CD8-positive, alpha-beta memory T cell (primary cell): ENCODE measurements around the gene RBMS3. TPM values are rescaled to one million over a fixed set of nuclear protein-coding genes. Genes with fewer than 3 reads are reported as not detected.

Source experiments
- CTCF ChIA-PET: fragments of 350-600 bp; sonication (Branson Sonifier 250); formaldehyde crosslinking; loops from one replicate; lab custom pipeline; 2021; ENCODE audit warnings: antibody characterized with exemption; lab: Charles Lee
- POLR2A ChIA-PET: fragments of 350-600 bp; sonication (Branson Sonifier 250); formaldehyde crosslinking; loops from one replicate; lab custom pipeline; 2021; ENCODE audit warnings: antibody characterized with exemption; lab: Charles Lee
- DNase-seq, 5 donors: peaks; one replicate each; pipeline versions ENCODE4 v3.0.0 to v3.0.0-alpha.2; 2020 to 2022; ENCODE audit warnings: mixed read lengths in 1 of 5
- H3K27ac ChIP-seq: one replicate; pipeline ENCODE4 v1.7.0; 2013; ENCODE audit warnings: low read depth, mild to moderate bottlenecking, low read length, moderate library complexity
- H3K27me3 ChIP-seq: 2 replicates; pipeline ENCODE4 v1.7.0; 2013; ENCODE audit warnings: low read length, mild to moderate bottlenecking; ENCODE audit not compliant: insufficient read depth, poor library complexity, severe bottlenecking
- H3K36me3 ChIP-seq: 2 replicates; pipeline ENCODE4 v1.7.0; 2013; ENCODE audit warnings: mild to moderate bottlenecking, low read length, moderate library complexity; ENCODE audit not compliant: insufficient read depth
- H3K4me1 ChIP-seq: 2 replicates; pipeline ENCODE4 v1.7.0; 2013; ENCODE audit warnings: mild to moderate bottlenecking, low read length, moderate library complexity; ENCODE audit not compliant: insufficient read depth
- H3K4me3 ChIP-seq: 2 replicates; pipeline ENCODE4 v1.7.0; 2013; ENCODE audit warnings: mild to moderate bottlenecking, low read length
- H3K9me3 ChIP-seq: 2 replicates; pipeline ENCODE4 v1.7.0; 2013; ENCODE audit warnings: mild to moderate bottlenecking, low read length
- H3K27ac Mint-ChIP-seq, 8 donors: one replicate each; pipeline ENCODE4 v1.8.0; 2020 to 2021; ENCODE audit warnings: mixed read lengths in 8 of 8, mild to moderate bottlenecking in 6 of 8, inconsistent platforms in 3 of 8, moderate library complexity in 3 of 8
- H3K27me3 Mint-ChIP-seq, 2 donors: one replicate each; pipeline ENCODE4 v1.8.0; 2020 to 2021; ENCODE audit warnings: mixed read lengths in 2 of 2, mild to moderate bottlenecking in 1 of 2, moderate library complexity in 1 of 2
- H3K36me3 Mint-ChIP-seq, 3 donors: one replicate each; pipeline ENCODE4 v1.8.0; 2020 to 2021; ENCODE audit warnings: mixed read lengths in 3 of 3, inconsistent platforms in 1 of 3, mild to moderate bottlenecking in 1 of 3
- H3K4me1 Mint-ChIP-seq, 3 donors: one replicate each; pipeline ENCODE4 v1.8.0; 2020 to 2021; ENCODE audit warnings: mixed read lengths in 3 of 3, inconsistent platforms in 1 of 3, mild to moderate bottlenecking in 1 of 3
- H3K4me3 Mint-ChIP-seq, 7 donors: one replicate each; pipeline ENCODE4 v1.8.0; 2020 to 2021; ENCODE audit warnings: mixed read lengths in 7 of 7, mild to moderate bottlenecking in 6 of 7, moderate library complexity in 4 of 7, inconsistent platforms in 2 of 7
- H3K9me3 Mint-ChIP-seq, 5 donors: one replicate each; pipeline ENCODE4 v1.8.0; 2020 to 2022; ENCODE audit warnings: mixed read lengths in 5 of 5, mild to moderate bottlenecking in 3 of 5, moderate library complexity in 2 of 5, inconsistent platforms in 1 of 5
- polyA plus RNA-seq: library from polyadenylated mRNA; unstranded; fragments of 300-500 nt; fragmentation: Illumina TruSeq; gene quantifications from one replicate; pipeline ENCODE4 v1.2.3, GENCODE V29; 2021
- total RNA-seq, 2 experiments: library from RNA; stranded (reverse); gene quantifications; one replicate each; pipeline ENCODE4 v1.2.3, GENCODE V29; 2021

RBMS3 gene
- total and polyA plus RNA-seq, 3 experiments from 2014 or later = 0.21 to 0.33 (median 0.22) TPM

- Mint-ChIP-seq H3K4me3 (no peak overlapping the region), H3K27ac (no peak overlapping the region), H3K36me3 (no peaks in the 10 kb centered on the region), H3K9me3 (peaks cover 0 to 9% (median 2%) of the 10 kb centered on the region in 5 donors), H3K4me1 (no peaks in the 10 kb centered on the region), H3K27me3 (no peaks in the 10 kb centered on the region)
- ChIA-PET CTCF (no interaction called here), POLR2A (no interaction called here)
- no peak for DNase-seq
- Histone ChIP-seq H3K27me3 (no peaks in the 10 kb centered on the region), H3K27ac (no peak overlapping the region), H3K9me3 (no peaks in the 10 kb centered on the region), H3K4me3 (no peak overlapping the region), H3K36me3 (no peaks in the 10 kb centered on the region), H3K4me1 (no peaks in the 10 kb centered on the region)
Observed at GRCh38 chr3:29619676-29620075, 338.8 kb downstream of the RBMS3 start.

- ChIA-PET CTCF (no interaction called here), POLR2A (no interaction called here)
- Mint-ChIP-seq H3K9me3 (peaks cover 0 to 13% (median 0%) of the 10 kb centered on the region in 5 donors), H3K27ac (no peak overlapping the region), H3K4me3 (no peak overlapping the region), H3K27me3 (no peaks in the 10 kb centered on the region), H3K36me3 (no peaks in the 10 kb centered on the region), H3K4me1 (no peaks in the 10 kb centered on the region)
- Histone ChIP-seq H3K27me3 (no peaks in the 10 kb centered on the region), H3K9me3 (no peaks in the 10 kb centered on the region), H3K4me1 (no peaks in the 10 kb centered on the region), H3K36me3 (no peaks in the 10 kb centered on the region), H3K4me3 (no peak overlapping the region), H3K27ac (no peak overlapping the region)
- DNase-seq = no peak
Observed at GRCh38 chr3:29627136-29628117, 346.6 kb downstream of the RBMS3 start.

GRCh38 chr3:29628795-29629194, 347.9 kb downstream of the RBMS3 start:
- POLR2A ChIA-PET = no interaction called here
- H3K4me1 ChIP-seq = no peaks in the 10 kb centered on the region
- no peaks in the 10 kb centered on the region for H3K4me1 Mint-ChIP-seq
- CTCF ChIA-PET = no interaction called here
- H3K27ac Mint-ChIP-seq = no peak overlapping the region
- no peaks in the 10 kb centered on the region for H3K9me3 ChIP-seq
- H3K36me3 ChIP-seq = no peaks in the 10 kb centered on the region
- H3K27ac ChIP-seq = no peak overlapping the region
- H3K9me3 Mint-ChIP-seq = peaks cover 0 to 10% (median 0%) of the 10 kb centered on the region in 5 donors
- no peak overlapping the region for H3K4me3 Mint-ChIP-seq
- H3K36me3 Mint-ChIP-seq = no peaks in the 10 kb centered on the region
- H3K27me3 Mint-ChIP-seq = no peaks in the 10 kb centered on the region
- H3K27me3 ChIP-seq = no peaks in the 10 kb centered on the region
- no peak for DNase-seq
- H3K4me3 ChIP-seq = no peak overlapping the region

GRCh38 chr3:29635888-29636287, 355.0 kb downstream of the RBMS3 start:
- Mint-ChIP-seq H3K27ac (no peak overlapping the region), H3K27me3 (no peaks in the 10 kb centered on the region), H3K9me3 (peaks cover 0 to 3% (median 0%) of the 10 kb centered on the region in 5 donors), H3K4me3 (no peak overlapping the region), H3K36me3 (no peaks in the 10 kb centered on the region), H3K4me1 (no peaks in the 10 kb centered on the region)
- Histone ChIP-seq H3K4me1 (no peaks in the 10 kb centered on the region), H3K9me3 (no peaks in the 10 kb centered on the region), H3K27me3 (no peaks in the 10 kb centered on the region), H3K4me3 (no peak overlapping the region), H3K27ac (no peak overlapping the region), H3K36me3 (no peaks in the 10 kb centered on the region)
- ChIA-PET POLR2A (no interaction called here), CTCF (no interaction called here)
- no peak for DNase-seq

GRCh38 chr3:29637068-29637467, 356.2 kb downstream of the RBMS3 start:
- POLR2A ChIA-PET = no interaction called here
- no peaks in the 10 kb centered on the region for H3K27me3 Mint-ChIP-seq

GRCh38 chr3:29639578-29640290, 358.9 kb downstream of the RBMS3 start:
- Histone ChIP-seq H3K4me3 (no peak overlapping the region), H3K27me3 (no peaks in the 10 kb centered on the region), H3K36me3 (no peaks in the 10 kb centered on the region), H3K4me1 (no peaks in the 10 kb centered on the region), H3K27ac (no peak overlapping the region), H3K9me3 (no peaks in the 10 kb centered on the region)
- H3K9me3 Mint-ChIP-seq = peaks cover 0 to 3% (median 2%) of the 10 kb centered on the region in 5 donors
- no peaks in the 10 kb centered on the region for H3K36me3 Mint-ChIP-seq
- CTCF ChIA-PET = no interaction called here
- H3K4me3 Mint-ChIP-seq = no peak overlapping the region
- POLR2A ChIA-PET = no interaction called here
- no peaks in the 10 kb centered on the region for H3K4me1 Mint-ChIP-seq
- no peak overlapping the region for H3K27ac Mint-ChIP-seq
- DNase-seq = no peak
- no peaks in the 10 kb centered on the region for H3K27me3 Mint-ChIP-seq

More at GRCh38 chr3:29637068-29637467, 356.2 kb downstream of the RBMS3 start:
- H3K4me1 ChIP-seq = no peaks in the 10 kb centered on the region
- DNase-seq = no peak
- H3K9me3 ChIP-seq = no peaks in the 10 kb centered on the region
- H3K4me1 Mint-ChIP-seq = no peaks in the 10 kb centered on the region
- H3K27ac Mint-ChIP-seq = no peak overlapping the region
- no peak overlapping the region for H3K4me3 ChIP-seq
- no peaks in the 10 kb centered on the region for H3K27me3 ChIP-seq
- CTCF ChIA-PET = no interaction called here
- no peaks in the 10 kb centered on the region for H3K36me3 ChIP-seq
- no peak overlapping the region for H3K27ac ChIP-seq
- no peak overlapping the region for H3K4me3 Mint-ChIP-seq
- peaks cover 0 to 3% (median 0%) of the 10 kb centered on the region in 5 donors for H3K9me3 Mint-ChIP-seq
- no peaks in the 10 kb centered on the region for H3K36me3 Mint-ChIP-seq

- no peaks in the 10 kb centered on the region for H3K36me3 Mint-ChIP-seq
Observed at GRCh38 chr3:29642393-29643033, 361.6 kb downstream of the RBMS3 start.

GRCh38 chr3:29643034-29643425, 362.2 kb downstream of the RBMS3 start:
- no peak overlapping the region for H3K27ac ChIP-seq
- CTCF ChIA-PET = no interaction called here
- Mint-ChIP-seq H3K9me3 (peaks cover 0 to 3% (median 0%) of the 10 kb centered on the region in 5 donors), H3K27ac (no peak overlapping the region), H3K4me1 (no peaks in the 10 kb centered on the region), H3K27me3 (no peaks in the 10 kb centered on the region), H3K36me3 (no peaks in the 10 kb centered on the region), H3K4me3 (no peak overlapping the region)
- no peaks in the 10 kb centered on the region for H3K36me3 ChIP-seq
- H3K4me3 ChIP-seq = no peak overlapping the region
- no peak for DNase-seq
- no peaks in the 10 kb centered on the region for H3K9me3 ChIP-seq
- no peaks in the 10 kb centered on the region for H3K4me1 ChIP-seq
- no peaks in the 10 kb centered on the region for H3K27me3 ChIP-seq
- POLR2A ChIA-PET = no interaction called here

More at GRCh38 chr3:29642393-29643033, 361.6 kb downstream of the RBMS3 start:
- Histone ChIP-seq H3K27me3 (no peaks in the 10 kb centered on the region), H3K4me1 (no peaks in the 10 kb centered on the region), H3K9me3 (no peaks in the 10 kb centered on the region), H3K36me3 (no peaks in the 10 kb centered on the region), H3K27ac (no peak overlapping the region), H3K4me3 (no peak overlapping the region)
- Mint-ChIP-seq H3K27me3 (no peaks in the 10 kb centered on the region), H3K27ac (no peak overlapping the region), H3K4me3 (no peak overlapping the region), H3K9me3 (peaks cover 0 to 3% (median 0%) of the 10 kb centered on the region in 5 donors), H3K4me1 (no peaks in the 10 kb centered on the region)
- POLR2A ChIA-PET = no interaction called here
- CTCF ChIA-PET = no interaction called here
- DNase-seq = no peak
